Midbrain (tissue), 1 donor: ENCODE results near the gene SRL.
"Not testable (repeated sequence)": the region's sequence is repeated elsewhere in the genome, so short reads cannot be mapped to it uniquely, and the experiment has no call there.

Experiments used
- DNase-seq: peaks from one replicate; lab custom pipeline; 2025; lab: John Stamatoyannopoulos, UW

SRL gene

DNA sequence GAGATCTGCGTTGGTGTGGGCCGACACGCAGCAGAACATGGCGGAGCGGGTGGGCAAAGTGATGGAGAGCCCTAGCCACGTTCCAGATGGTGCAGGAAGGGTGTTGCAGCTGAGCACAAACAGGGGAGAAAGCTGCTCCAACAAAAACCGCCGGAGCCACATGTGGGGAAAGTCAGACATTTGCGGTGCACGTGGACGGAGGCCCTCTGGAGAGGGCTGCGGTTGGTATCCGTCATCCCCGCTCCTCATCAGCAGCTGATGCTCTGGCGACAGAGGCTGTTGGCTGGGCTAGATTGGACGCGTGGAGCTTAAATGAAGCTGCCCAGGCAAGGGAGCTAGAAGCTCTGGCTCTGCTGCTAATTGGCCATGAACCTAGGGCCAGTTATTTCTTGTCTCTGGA is 82.2 kb downstream of the SRL start:
- DNase-seq: no peak

DNA sequence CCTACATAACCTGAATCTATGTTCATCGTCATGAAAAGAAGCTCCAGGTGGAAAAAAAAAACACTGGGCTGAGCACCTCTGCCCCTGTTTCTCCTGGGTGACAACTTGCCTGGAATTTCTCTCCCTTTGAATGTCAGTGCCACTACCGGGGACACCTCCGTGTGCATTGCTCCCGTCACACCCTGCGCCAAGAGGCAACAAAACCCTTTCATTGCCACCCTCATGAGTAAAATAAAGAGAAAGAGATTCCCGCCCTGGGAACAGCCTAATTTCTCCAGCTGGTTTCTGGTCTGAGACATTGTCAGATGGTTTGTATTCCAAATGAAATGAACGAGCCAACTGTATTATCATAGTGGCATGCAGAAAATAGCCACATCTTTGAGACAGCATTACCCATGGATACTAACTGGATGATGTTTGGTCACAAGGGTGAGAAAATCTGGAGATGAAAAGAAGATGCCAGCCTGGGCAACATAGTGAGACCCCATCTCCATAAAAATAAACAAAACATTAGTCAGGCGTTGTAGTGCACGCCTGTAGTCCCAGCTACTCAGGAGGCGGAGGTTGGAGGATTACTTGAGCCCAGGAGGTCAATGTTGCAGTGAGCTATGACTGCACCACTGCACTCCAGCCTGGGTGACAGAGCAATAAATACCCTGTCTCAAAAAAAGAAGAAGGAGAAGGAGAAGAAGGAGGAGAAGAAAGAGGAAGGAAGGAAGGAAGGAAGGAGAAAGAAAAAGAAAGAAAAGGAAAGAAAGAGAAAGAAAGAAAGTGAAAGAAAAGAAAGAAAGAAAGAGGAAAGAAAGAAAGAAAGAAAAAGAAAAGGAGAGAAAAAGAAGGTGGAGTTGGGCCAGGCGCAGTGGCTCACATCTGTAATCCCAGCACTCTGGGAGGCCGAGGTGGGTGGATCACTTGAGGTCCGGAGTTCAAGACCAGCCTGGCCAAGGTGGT is 83.5 kb downstream of the SRL start:
- no peak for DNase-seq

DNA sequence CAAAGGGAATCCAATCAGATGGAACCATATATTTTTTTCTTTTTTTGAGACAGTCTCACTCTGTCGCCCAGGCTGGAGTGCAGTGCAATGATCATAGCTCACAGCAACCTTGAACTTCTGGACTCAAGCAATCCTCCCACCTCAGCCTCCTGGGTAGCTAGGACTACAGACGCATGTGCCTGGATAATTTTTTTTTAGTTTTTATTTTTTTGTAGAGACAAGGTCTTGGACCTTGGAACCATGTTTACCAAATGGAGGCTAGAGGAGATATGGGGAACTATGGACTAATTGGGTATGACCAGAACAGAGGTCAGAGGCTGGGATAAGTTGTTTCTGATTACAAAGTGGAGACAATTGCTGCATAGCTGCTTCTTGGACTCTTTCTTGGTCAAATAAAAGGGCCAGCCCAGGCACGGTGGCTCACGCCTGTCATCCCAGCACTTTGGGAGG is 84.5 kb downstream of the SRL start:
- DNase-seq: no peak

DNA sequence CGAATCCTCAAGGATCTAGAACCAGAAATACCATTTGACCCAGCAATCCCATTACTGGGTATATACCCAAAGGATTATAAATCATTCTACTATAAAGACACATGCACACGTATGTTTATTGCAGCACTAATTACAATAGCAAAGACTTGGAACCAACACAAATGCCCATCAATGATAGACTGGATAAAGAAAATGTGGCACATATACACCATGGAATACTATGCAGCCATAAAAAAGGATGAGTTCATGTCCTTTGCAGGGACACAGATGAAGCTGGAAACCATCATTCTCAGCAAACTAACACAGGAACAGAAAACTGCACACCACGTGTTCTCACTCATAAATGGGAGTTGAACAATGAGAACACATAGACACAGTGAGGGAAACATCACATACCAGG is 85.4 kb downstream of the SRL start:
- DNase-seq: not testable (repeated sequence)

DNA sequence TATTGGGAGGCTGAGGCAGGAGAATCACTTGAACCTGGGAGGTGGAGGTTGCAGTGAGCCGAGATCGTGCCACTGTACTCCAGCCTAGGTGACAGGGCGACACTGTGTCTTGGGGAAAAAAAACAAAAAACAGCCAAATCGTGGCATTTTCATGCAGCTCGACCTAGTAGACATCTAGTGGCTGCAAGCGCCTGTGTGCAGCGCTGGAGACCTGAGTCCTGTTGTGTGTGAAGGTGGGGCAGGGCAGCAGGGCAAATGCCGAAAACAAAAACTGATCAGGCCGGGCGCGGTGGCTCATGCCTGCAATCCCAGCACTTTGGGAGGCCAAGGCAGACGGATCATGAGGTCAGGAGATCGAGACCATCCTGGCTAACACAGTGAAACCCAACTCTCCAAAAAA is 88.5 kb downstream of the SRL start:
- DNase-seq: not testable (repeated sequence)

DNA sequence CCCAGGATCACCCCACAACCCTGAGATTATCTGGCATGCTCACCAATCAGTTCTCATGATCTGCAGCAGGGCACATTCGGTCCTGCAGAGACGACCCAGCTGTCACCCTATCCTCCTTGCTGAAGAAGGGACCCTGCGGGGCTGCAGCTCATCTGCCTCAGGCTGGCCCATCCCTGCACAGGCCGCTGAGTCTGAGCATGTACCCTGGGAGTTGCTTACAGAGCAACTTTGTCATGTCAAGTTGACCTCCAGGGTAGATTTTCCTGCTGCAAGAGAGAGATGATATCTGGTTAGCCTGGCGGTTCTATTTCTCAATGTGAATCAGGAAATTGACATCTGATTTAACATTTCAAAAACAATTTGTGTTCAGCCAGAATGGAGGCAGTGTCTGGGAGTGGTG is 89.6 kb downstream of the SRL start:
- DNase-seq: no peak

DNA sequence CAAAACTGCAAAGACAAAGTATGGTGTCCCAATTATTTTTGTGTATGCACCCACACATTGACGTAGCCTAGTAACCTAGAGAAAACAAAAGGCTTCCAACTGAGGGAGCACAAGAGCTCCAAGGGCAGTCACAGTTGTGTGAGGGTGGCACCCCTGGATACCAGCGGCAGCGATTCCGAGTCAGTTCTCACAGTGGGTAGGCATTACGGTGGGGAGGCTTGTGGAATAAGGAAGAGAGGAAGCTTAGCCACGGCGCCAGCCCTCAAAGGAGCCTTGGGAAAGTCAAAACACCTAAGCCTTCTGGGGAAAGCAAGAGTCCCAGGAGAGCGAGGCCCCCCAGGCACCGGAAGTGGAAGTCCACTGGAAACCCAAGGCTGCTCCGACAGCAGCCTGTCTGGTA is 94.6 kb downstream of the SRL start:
- no peak for DNase-seq

DNA sequence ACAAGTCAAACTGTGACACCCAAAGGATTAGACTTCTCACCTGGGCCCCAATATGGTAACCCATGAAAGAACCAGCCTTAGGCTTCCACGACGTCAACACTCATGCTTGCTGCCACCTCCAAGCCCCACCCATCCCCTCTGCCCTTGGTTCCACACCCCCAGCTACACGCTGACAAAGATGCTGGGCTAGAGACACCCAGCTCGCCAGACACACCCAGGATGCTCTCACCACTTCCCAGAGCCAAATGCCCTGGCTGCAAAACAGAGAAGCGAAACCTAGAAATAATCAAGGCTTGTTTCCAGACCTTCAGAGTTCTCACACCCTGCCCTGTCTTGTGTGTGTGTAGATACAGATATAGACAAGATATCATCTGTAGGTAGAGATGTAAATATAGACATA is 99.6 kb downstream of the SRL start:
- no peak for DNase-seq

DNA sequence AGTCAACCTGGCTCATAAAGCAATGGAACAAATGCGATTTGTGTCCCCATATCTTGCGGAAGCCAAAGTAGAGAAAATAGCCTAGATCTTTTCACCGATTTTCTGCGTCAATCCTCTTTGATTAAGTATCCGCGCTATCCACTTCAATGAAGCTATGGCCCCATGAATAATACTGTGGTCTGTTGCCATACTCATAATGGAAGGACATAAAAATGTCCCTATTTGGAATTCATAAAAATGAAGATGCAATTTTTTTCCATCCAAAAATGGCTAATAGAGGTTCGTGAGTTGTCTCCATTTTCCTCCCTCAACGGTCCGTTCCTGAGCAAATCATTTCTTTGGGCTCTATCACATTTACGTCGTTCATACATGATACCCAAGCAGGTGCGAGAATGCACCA is 100.3 kb downstream of the SRL start:
- DNase-seq: no peak

DNA sequence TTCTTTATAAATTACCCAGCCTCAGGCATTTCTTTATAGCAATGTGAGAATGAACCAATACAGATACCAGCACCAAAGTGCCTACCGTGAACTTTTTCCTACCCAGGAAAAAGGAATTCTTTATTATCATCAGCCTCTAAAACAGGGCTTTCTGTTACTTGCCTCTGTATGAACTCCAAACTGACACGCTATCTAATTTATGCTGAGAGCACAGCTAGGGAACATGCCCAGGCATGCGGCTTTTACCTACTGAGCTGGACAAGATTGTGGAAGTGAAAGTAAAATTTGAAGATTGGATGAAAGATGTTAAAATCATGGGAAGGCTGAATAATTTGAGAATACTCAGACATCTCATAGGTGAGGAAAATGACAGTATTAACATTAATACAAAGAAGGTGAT is 101.2 kb downstream of the SRL start:
- no peak for DNase-seq

DNA sequence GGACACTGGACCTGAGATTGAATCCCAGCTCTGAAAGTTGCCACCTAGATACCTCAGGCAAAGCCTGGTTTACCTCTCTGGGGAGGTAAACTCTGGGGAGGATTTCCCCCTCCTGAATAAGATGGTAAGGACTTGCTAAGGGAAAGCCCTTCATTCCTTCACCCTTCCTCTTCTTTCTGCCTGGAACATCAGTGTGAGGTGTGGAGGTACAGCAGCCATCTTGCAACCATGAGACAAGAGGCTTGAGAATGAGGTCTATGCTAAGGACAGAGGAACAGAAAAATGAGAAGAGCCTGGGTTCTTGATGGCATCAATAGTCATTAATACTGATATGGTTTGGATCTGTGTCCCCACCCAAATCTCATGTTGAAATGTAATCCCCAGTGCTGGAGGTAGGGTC is 101.9 kb downstream of the SRL start:
- DNase-seq: no peak
